Activated naive CD4-positive, alpha-beta T cell treated with anti-CD3 and anti-CD28 coated beads, Interleukin-2, amount 50 U/mL, for 24 hours (primary cell): ENCODE data around the gene PROP1.
"Not testable (repeated sequence)": the region's sequence is repeated elsewhere in the genome, so short reads cannot be mapped to it uniquely, and the experiment has no call there.

Experiments
- H3K27ac Mint-ChIP-seq: one replicate; pipeline ENCODE4 v1.8.0; 2021; ENCODE audit warnings: mild to moderate bottlenecking, mixed read lengths
- H3K27me3 Mint-ChIP-seq: one replicate; pipeline ENCODE4 v1.8.0; 2021; ENCODE audit warnings: mixed read lengths
- H3K36me3 Mint-ChIP-seq: one replicate; pipeline ENCODE4 v1.8.0; 2021; ENCODE audit warnings: mixed read lengths
- H3K4me1 Mint-ChIP-seq: one replicate; pipeline ENCODE4 v1.8.0; 2021; ENCODE audit warnings: mixed read lengths
- H3K4me3 Mint-ChIP-seq: one replicate; pipeline ENCODE4 v1.8.0; 2021; ENCODE audit warnings: mild to moderate bottlenecking, mixed read lengths
- H3K9me3 Mint-ChIP-seq: one replicate; pipeline ENCODE4 v1.8.0; 2021; ENCODE audit warnings: mixed read lengths

The PROP1 gene

GRCh38 chr5:177995691-177996595 lies at the start of gene PROP1:
Gene PROP1 (minus strand): TSS chr5:177996242. CDS start chr5:177995933, 309 bp downstream.
- Mint-ChIP-seq H3K9me3 (no peaks in the 10 kb centered on the region), H3K4me1 (no peaks in the 10 kb centered on the region), H3K4me3 (no peak within 1 kb of the TSS), H3K27me3 (peaks cover 18% of the 10 kb centered on the region), H3K36me3 (no peaks in the 10 kb centered on the region), H3K27ac (no peak within 1 kb of the TSS)

GRCh38 chr5:178019379-178020030 lies 23.5 kb upstream of the PROP1 start:
- H3K36me3 Mint-ChIP-seq, H3K27me3 Mint-ChIP-seq, H3K9me3 Mint-ChIP-seq, H3K27ac Mint-ChIP-seq, H3K4me1 Mint-ChIP-seq, H3K4me3 Mint-ChIP-seq: not testable (repeated sequence)

GRCh38 chr5:178012758-178013157 lies 16.7 kb upstream of the PROP1 start:
- H3K4me3 Mint-ChIP-seq, H3K9me3 Mint-ChIP-seq, H3K4me1 Mint-ChIP-seq, H3K27me3 Mint-ChIP-seq, H3K36me3 Mint-ChIP-seq, H3K27ac Mint-ChIP-seq: not testable (repeated sequence)

- not testable (repeated sequence) for H3K4me1 Mint-ChIP-seq, H3K9me3 Mint-ChIP-seq, H3K4me3 Mint-ChIP-seq
These were observed 15.9 kb upstream of the PROP1 start for GRCh38 chr5:178011816-178012554.

GRCh38 chr5:178007272-178007671 lies 11.2 kb upstream of the PROP1 start:
- not testable (repeated sequence) for H3K4me1 Mint-ChIP-seq

More at GRCh38 chr5:178011816-178012554, 15.9 kb upstream of the PROP1 start:
- not testable (repeated sequence) for H3K27ac Mint-ChIP-seq, H3K27me3 Mint-ChIP-seq, H3K36me3 Mint-ChIP-seq

GRCh38 chr5:178006536-178007231 lies 10.6 kb upstream of the PROP1 start:
- Mint-ChIP-seq H3K27ac (peak overlapping the region; percentile 98), H3K27me3 (peaks cover 12% of the 10 kb centered on the region), H3K4me3 (peak overlapping the region; percentile 80)
- H3K36me3 Mint-ChIP-seq, H3K9me3 Mint-ChIP-seq, H3K4me1 Mint-ChIP-seq: not testable (repeated sequence)

More at GRCh38 chr5:178007272-178007671, 11.2 kb upstream of the PROP1 start:
- not testable (repeated sequence) for H3K9me3 Mint-ChIP-seq, H3K27me3 Mint-ChIP-seq, H3K36me3 Mint-ChIP-seq, H3K27ac Mint-ChIP-seq
- peak overlapping the region; percentile 80 for H3K4me3 Mint-ChIP-seq

GRCh38 chr5:178006181-178006535 lies 10.1 kb upstream of the PROP1 start:
- H3K27ac Mint-ChIP-seq, H3K4me1 Mint-ChIP-seq, H3K36me3 Mint-ChIP-seq, H3K9me3 Mint-ChIP-seq: not testable (repeated sequence)
- Mint-ChIP-seq H3K4me3 (peak overlapping the region; percentile 84), H3K27me3 (peaks cover 12% of the 10 kb centered on the region)

GRCh38 chr5:177997846-177998245 lies 1.8 kb upstream of the PROP1 start:
- H3K4me1 Mint-ChIP-seq, result no peaks in the 10 kb centered on the region
- no peak overlapping the region for H3K4me3 Mint-ChIP-seq
- H3K27me3 Mint-ChIP-seq, result peaks cover 18% of the 10 kb centered on the region
- H3K36me3 Mint-ChIP-seq, result no peaks in the 10 kb centered on the region
- no peak overlapping the region for H3K27ac Mint-ChIP-seq
- H3K9me3 Mint-ChIP-seq, result no peaks in the 10 kb centered on the region

- Mint-ChIP-seq H3K4me3 (no peak overlapping the region), H3K9me3 (no peaks in the 10 kb centered on the region), H3K4me1 (no peaks in the 10 kb centered on the region), H3K27me3 (peaks cover 16% of the 10 kb centered on the region), H3K36me3 (no peaks in the 10 kb centered on the region), H3K27ac (no peak overlapping the region)
These were observed 1.3 kb upstream of the PROP1 start for GRCh38 chr5:177997319-177997670.

GRCh38 chr5:177996660-177997318 lies 747 bp upstream of the PROP1 start:
- Mint-ChIP-seq H3K4me3 (no peak overlapping the region), H3K27ac (no peak overlapping the region), H3K9me3 (no peaks in the 10 kb centered on the region), H3K27me3 (peaks cover 13% of the 10 kb centered on the region), H3K36me3 (no peaks in the 10 kb centered on the region), H3K4me1 (no peaks in the 10 kb centered on the region)

- H3K9me3 Mint-ChIP-seq, result no peaks in the 10 kb centered on the region
- peaks cover 16% of the 10 kb centered on the region for H3K27me3 Mint-ChIP-seq
- no peaks in the 10 kb centered on the region for H3K36me3 Mint-ChIP-seq
- no peak overlapping the region for H3K27ac Mint-ChIP-seq
- no peak overlapping the region for H3K4me3 Mint-ChIP-seq
- no peaks in the 10 kb centered on the region for H3K4me1 Mint-ChIP-seq
These were observed 1.4 kb downstream of the PROP1 start for GRCh38 chr5:177994561-177995190.

GRCh38 chr5:177994063-177994462 lies 2.0 kb downstream of the PROP1 start:
- Mint-ChIP-seq H3K4me1 (no peaks in the 10 kb centered on the region), H3K4me3 (no peak overlapping the region), H3K27ac (no peak overlapping the region), H3K9me3 (no peaks in the 10 kb centered on the region), H3K36me3 (no peaks in the 10 kb centered on the region), H3K27me3 (peaks cover 16% of the 10 kb centered on the region)

GRCh38 chr5:177992466-177992865 lies 3.6 kb downstream of the PROP1 start:
- no peak overlapping the region for H3K27ac Mint-ChIP-seq
- H3K4me3 Mint-ChIP-seq, result no peak overlapping the region
- H3K36me3 Mint-ChIP-seq, result no peaks in the 10 kb centered on the region
- H3K27me3 Mint-ChIP-seq, result peaks cover 18% of the 10 kb centered on the region
- H3K4me1 Mint-ChIP-seq, result no peaks in the 10 kb centered on the region
- no peaks in the 10 kb centered on the region for H3K9me3 Mint-ChIP-seq

GRCh38 chr5:177988989-177989625 lies 6.9 kb downstream of the PROP1 start:
- Mint-ChIP-seq H3K27ac (no peak overlapping the region), H3K9me3 (no peaks in the 10 kb centered on the region), H3K4me3 (no peak overlapping the region), H3K27me3 (peaks cover 23% of the 10 kb centered on the region), H3K36me3 (no peaks in the 10 kb centered on the region), H3K4me1 (peaks cover 5% of the 10 kb centered on the region)
